Measurements from ENCODE around the gene NFIX. TPM values are rescaled to one million over a fixed set of nuclear protein-coding genes. Genes with fewer than 3 reads are reported as not detected.

The NFIX gene
- polyA plus RNA-seq, 3 donors: 0.25 to 3.7 (median 0.90) TPM

GRCh38 chr19:13034636-13035035 is 39.4 kb downstream of the NFIX start:
- H3K79me2 ChIP-seq (ENCODE audit: insufficient read depth, low read length): no peaks in the 10 kb centered on the region
- H2AFZ ChIP-seq (ENCODE audit: insufficient read depth, low read depth, low read length, poor library complexity, severe bottlenecking): no peak overlapping the region
- H3K4me1 Mint-ChIP-seq: peaks cover 6% of the 10 kb centered on the region
- H3K4me3 Mint-ChIP-seq: no peak overlapping the region
- no peak overlapping the region for H3K27ac Mint-ChIP-seq
- no peak overlapping the region for H3K9ac ChIP-seq (ENCODE audit: insufficient read depth, low read length, poor library complexity, severe bottlenecking)
- DNase-seq: no peak
- no peaks in the 10 kb centered on the region for H3K9me3 ChIP-seq (replicated peaks in 1 of 2; ENCODE audit: control insufficient read depth in 1 of 2, insufficient read depth in 1 of 2, low read length in 2 of 2)
- intact Hi-C loops (cut with micrococcal nuclease): loop anchor here in 1 of 2 donors (10.0 kb wide), 1 partner anchor 50 kb away; no protein-coding TSS in a partner anchor
- H3K9me3 Mint-ChIP-seq: peaks cover 0 to 2% (median 0%) of the 10 kb centered on the region in 7 donors
- no peaks in the 10 kb centered on the region for H3K4me1 ChIP-seq (ENCODE audit: control insufficient read depth in 1 of 2, insufficient read depth in 2 of 2, low read length in 2 of 2)
- WGBS (ENCODE audit: insufficient coverage): no CpG with 5 or more reads among the region's 8 CpGs
- no peak overlapping the region for H3K27ac ChIP-seq (ENCODE audit: low read depth in 1 of 2, low read length in 2 of 2)
- TF ChIP-seq, protein P1, sequence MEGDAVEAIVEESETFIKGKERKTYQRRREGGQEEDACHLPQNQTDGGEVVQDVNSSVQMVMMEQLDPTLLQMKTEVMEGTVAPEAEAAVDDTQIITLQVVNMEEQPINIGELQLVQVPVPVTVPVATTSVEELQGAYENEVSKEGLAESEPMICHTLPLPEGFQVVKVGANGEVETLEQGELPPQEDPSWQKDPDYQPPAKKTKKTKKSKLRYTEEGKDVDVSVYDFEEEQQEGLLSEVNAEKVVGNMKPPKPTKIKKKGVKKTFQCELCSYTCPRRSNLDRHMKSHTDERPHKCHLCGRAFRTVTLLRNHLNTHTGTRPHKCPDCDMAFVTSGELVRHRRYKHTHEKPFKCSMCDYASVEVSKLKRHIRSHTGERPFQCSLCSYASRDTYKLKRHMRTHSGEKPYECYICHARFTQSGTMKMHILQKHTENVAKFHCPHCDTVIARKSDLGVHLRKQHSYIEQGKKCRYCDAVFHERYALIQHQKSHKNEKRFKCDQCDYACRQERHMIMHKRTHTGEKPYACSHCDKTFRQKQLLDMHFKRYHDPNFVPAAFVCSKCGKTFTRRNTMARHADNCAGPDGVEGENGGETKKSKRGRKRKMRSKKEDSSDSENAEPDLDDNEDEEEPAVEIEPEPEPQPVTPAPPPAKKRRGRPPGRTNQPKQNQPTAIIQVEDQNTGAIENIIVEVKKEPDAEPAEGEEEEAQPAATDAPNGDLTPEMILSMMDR (IDR thresholded peaks at IDR 0.05): no peak
- H3K36me3 ChIP-seq (replicated peaks in 1 of 2; ENCODE audit: control insufficient read depth in 1 of 2, insufficient read depth in 2 of 2, low read length in 2 of 2): no peaks in the 10 kb centered on the region
- H3K27me3 ChIP-seq (ENCODE audit: control insufficient read depth in 2 of 2, insufficient read depth in 2 of 2, low read length in 2 of 2): no peaks in the 10 kb centered on the region
- no peak overlapping the region for H3K4me2 ChIP-seq (replicated peaks; ENCODE audit: extremely low read depth, low read length, poor library complexity, severe bottlenecking)
- H3K4me3 ChIP-seq (replicated peaks in 1 of 3; ENCODE audit: low read depth in 2 of 3, low read length in 3 of 3): no peak overlapping the region
- H4K20me1 ChIP-seq (ENCODE audit: insufficient read depth, low read length): no peaks in the 10 kb centered on the region
- H3K27me3 Mint-ChIP-seq (ENCODE audit: low read depth in 3 of 3): peaks cover 0 to 5% (median 2%) of the 10 kb centered on the region in 3 donors
- H3K36me3 Mint-ChIP-seq: no peaks in the 10 kb centered on the region

GRCh38 chr19:13035820-13036365 is 40.6 kb downstream of the NFIX start:
- Mint-ChIP-seq H3K27ac (no peak overlapping the region), H3K4me1 (peaks cover 6% of the 10 kb centered on the region), H3K9me3 (peaks cover 0 to 2% (median 0%) of the 10 kb centered on the region in 7 donors), H3K4me3 (no peak overlapping the region), H3K36me3 (no peaks in the 10 kb centered on the region), H3K27me3 (ENCODE audit: low read depth in 3 of 3) (peaks cover 1 to 5% (median 2%) of the 10 kb centered on the region in 3 donors)
- H3K79me2 ChIP-seq (ENCODE audit: insufficient read depth, low read length): no peaks in the 10 kb centered on the region
- H4K20me1 ChIP-seq (ENCODE audit: insufficient read depth, low read length): no peaks in the 10 kb centered on the region
- no peaks in the 10 kb centered on the region for H3K4me1 ChIP-seq (ENCODE audit: control insufficient read depth in 1 of 2, insufficient read depth in 2 of 2, low read length in 2 of 2)
- H3K27ac ChIP-seq (ENCODE audit: low read depth in 1 of 2, low read length in 2 of 2): no peak overlapping the region
- no peak overlapping the region for H3K4me2 ChIP-seq (replicated peaks; ENCODE audit: extremely low read depth, low read length, poor library complexity, severe bottlenecking)
- no peaks in the 10 kb centered on the region for H3K27me3 ChIP-seq (ENCODE audit: control insufficient read depth in 2 of 2, insufficient read depth in 2 of 2, low read length in 2 of 2)
- DNase-seq: no peak
- H3K4me3 ChIP-seq (replicated peaks in 1 of 3; ENCODE audit: low read depth in 2 of 3, low read length in 3 of 3): no peak overlapping the region
- H2AFZ ChIP-seq (ENCODE audit: insufficient read depth, low read depth, low read length, poor library complexity, severe bottlenecking): no peak overlapping the region
- 88% methylated on average over 6 of the region's 13 CpGs for WGBS (ENCODE audit: insufficient coverage)
- intact Hi-C loops (cut with micrococcal nuclease): loop anchor here in 1 of 2 donors (10.0 kb wide), 1 partner anchor 51 kb away; no protein-coding TSS in a partner anchor
- H3K9ac ChIP-seq (ENCODE audit: insufficient read depth, low read length, poor library complexity, severe bottlenecking): no peak overlapping the region
- H3K9me3 ChIP-seq (replicated peaks in 1 of 2; ENCODE audit: control insufficient read depth in 1 of 2, insufficient read depth in 1 of 2, low read length in 2 of 2): no peaks in the 10 kb centered on the region
- TF ChIP-seq, protein P1 (IDR thresholded peaks at IDR 0.05): no peak
- no peaks in the 10 kb centered on the region for H3K36me3 ChIP-seq (replicated peaks in 1 of 2; ENCODE audit: control insufficient read depth in 1 of 2, insufficient read depth in 2 of 2, low read length in 2 of 2)
